DND-41 (cell line): ENCODE data around the gene XYLT1.

Experiments used
- ATAC-seq: fragments of 200-7000 bp; cut with Tn5 transposase; 3 replicates; pipeline ENCODE4 v1.9.1; 2021; ENCODE audit warnings: low read depth; ENCODE audit not compliant: insufficient read depth
- DNase-seq: peaks from one replicate; pipeline ENCODE4 v3.0.0-alpha.2; 2020
- H2AFZ ChIP-seq: 2 replicates; pipeline ENCODE4 v1.6.0; 2012; ENCODE audit warnings: low read depth, low read length
- H3K27ac ChIP-seq: 2 replicates; pipeline ENCODE4 v1.5.1; 2012; ENCODE audit warnings: low read length, inconsistent platforms
- H3K27me3 ChIP-seq: fragments of 200-600 bp; sonication (generic); 2 replicates; pipeline ENCODE4 v1.6.0; 2012; ENCODE audit warnings: low read length, mild to moderate bottlenecking, inconsistent platforms; ENCODE audit not compliant: insufficient read depth, poor library complexity
- H3K36me3 ChIP-seq: 2 replicates; pipeline ENCODE4 v1.5.1; 2012; ENCODE audit warnings: low read length, inconsistent platforms; ENCODE audit not compliant: insufficient read depth
- H3K4me1 ChIP-seq: 2 replicates; pipeline ENCODE4 v1.5.1; 2012; ENCODE audit warnings: mild to moderate bottlenecking, low read length; ENCODE audit not compliant: insufficient read depth
- H3K4me2 ChIP-seq: 2 replicates; pipeline ENCODE4 v1.6.0; 2012; ENCODE audit warnings: mild to moderate bottlenecking, moderate library complexity, low read length, inconsistent platforms; ENCODE audit not compliant: insufficient read depth
- H3K4me3 ChIP-seq, 2 experiments: fragments of 200-600 bp in 1 of 2; shearing (Covaris generic) in 1 of 2; 2 replicates each; pipeline ENCODE4 v1.5.1; 2012 to 2016; ENCODE audit warnings: inconsistent platforms in 2 of 2, low read length in 2 of 2, mild to moderate bottlenecking in 2 of 2, low read depth in 1 of 2, moderate library complexity in 1 of 2
- H3K79me2 ChIP-seq: 2 replicates; pipeline ENCODE4 v1.6.0; 2012; ENCODE audit warnings: low read length, inconsistent platforms; ENCODE audit not compliant: insufficient read depth
- H3K9ac ChIP-seq: 2 replicates; pipeline ENCODE4 v1.6.0; 2012; ENCODE audit warnings: low read depth, mild to moderate bottlenecking, inconsistent platforms, low read length, moderate library complexity
- H3K9me3 ChIP-seq: 2 replicates; pipeline ENCODE4 v1.5.1; 2012; ENCODE audit warnings: low read length, moderate library complexity, mild to moderate bottlenecking, inconsistent platforms; ENCODE audit not compliant: insufficient read depth, severe bottlenecking
- H4K20me1 ChIP-seq: 2 replicates; pipeline ENCODE4 v1.6.0; 2012; ENCODE audit warnings: low read length; ENCODE audit not compliant: insufficient read depth
- EZH2 ChIP-seq: IDR thresholded peaks from 3 replicates; pipeline ENCODE4 v1.6.1; 2012; ENCODE audit warnings: borderline replicate concordance, low read depth, mild to moderate bottlenecking, moderate library complexity, low read length, inconsistent platforms; ENCODE audit not compliant: severe bottlenecking
- TF ChIP-seq, protein P1 (sequence below): IDR thresholded peaks from 2 replicates; pipeline ENCODE4 v1.5.1; 2012; ENCODE audit warnings: borderline replicate concordance, low read length, moderate library complexity, mild to moderate bottlenecking; ENCODE audit not compliant: poor library complexity, severe bottlenecking; ENCODE audit errors: extremely low read depth

Gene XYLT1

DNA sequence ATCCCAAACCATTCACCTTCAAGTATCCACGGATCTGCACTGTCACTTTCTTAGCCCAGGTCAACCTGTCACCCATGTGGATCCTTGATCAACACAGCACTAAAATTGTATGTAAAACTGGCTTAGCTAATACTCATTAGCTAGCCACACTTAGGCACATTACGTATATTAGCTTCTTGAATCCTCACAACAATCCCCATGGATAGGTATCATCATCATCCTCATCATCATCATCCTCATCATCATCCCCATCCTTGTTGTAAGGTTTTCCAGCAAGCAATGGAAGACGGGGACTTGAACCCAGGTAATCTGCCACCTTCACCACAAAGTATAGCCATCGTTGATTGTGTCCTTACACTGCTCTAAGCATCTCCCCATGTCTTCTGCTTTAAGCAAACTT is 184.3 kb downstream of the XYLT1 start:
- no peak for DNase-seq
- H3K4me1 ChIP-seq = no peaks in the 10 kb centered on the region
- H3K27me3 ChIP-seq = no peaks in the 10 kb centered on the region
- H3K4me2 ChIP-seq = no peak overlapping the region
- H3K4me3 ChIP-seq = no peak overlapping the region
- no peaks in the 10 kb centered on the region for H4K20me1 ChIP-seq
- no peak overlapping the region for H3K27ac ChIP-seq
- H3K9ac ChIP-seq = no peak overlapping the region
- H2AFZ ChIP-seq = no peak overlapping the region
- H3K9me3 ChIP-seq = no peaks in the 10 kb centered on the region
- H3K79me2 ChIP-seq = no peaks in the 10 kb centered on the region
- no peak for ATAC-seq
- TF ChIP-seq EZH2 = no peak
- TF ChIP-seq, protein P1, sequence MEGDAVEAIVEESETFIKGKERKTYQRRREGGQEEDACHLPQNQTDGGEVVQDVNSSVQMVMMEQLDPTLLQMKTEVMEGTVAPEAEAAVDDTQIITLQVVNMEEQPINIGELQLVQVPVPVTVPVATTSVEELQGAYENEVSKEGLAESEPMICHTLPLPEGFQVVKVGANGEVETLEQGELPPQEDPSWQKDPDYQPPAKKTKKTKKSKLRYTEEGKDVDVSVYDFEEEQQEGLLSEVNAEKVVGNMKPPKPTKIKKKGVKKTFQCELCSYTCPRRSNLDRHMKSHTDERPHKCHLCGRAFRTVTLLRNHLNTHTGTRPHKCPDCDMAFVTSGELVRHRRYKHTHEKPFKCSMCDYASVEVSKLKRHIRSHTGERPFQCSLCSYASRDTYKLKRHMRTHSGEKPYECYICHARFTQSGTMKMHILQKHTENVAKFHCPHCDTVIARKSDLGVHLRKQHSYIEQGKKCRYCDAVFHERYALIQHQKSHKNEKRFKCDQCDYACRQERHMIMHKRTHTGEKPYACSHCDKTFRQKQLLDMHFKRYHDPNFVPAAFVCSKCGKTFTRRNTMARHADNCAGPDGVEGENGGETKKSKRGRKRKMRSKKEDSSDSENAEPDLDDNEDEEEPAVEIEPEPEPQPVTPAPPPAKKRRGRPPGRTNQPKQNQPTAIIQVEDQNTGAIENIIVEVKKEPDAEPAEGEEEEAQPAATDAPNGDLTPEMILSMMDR = no peak
- H3K36me3 ChIP-seq = no peaks in the 10 kb centered on the region

DNA sequence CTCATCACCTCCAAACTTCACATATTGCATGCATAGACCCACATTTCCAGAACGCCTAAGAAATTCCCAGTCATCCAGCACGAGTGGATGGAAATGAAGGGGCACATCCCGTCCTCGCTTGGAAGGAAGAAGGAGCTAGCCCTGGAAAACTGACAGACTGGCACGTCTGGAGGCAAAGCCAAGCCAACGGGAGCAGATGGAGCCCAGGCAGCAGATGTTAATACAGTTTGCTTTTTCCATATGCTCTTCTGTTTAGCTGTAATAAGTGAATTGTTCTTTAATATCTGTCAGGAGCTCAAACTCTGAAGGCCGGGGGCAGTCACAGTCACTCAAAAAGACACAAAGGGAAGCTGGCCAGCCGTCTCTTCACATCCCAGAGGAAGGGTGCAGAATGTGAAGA is 187.7 kb downstream of the XYLT1 start:
- Histone ChIP-seq H3K4me3 (no peak overlapping the region), H3K9ac (no peak overlapping the region), H4K20me1 (no peaks in the 10 kb centered on the region), H3K9me3 (no peaks in the 10 kb centered on the region), H2AFZ (no peak overlapping the region), H3K27me3 (no peaks in the 10 kb centered on the region), H3K36me3 (no peaks in the 10 kb centered on the region), H3K4me2 (no peak overlapping the region), H3K4me1 (no peaks in the 10 kb centered on the region), H3K27ac (no peak overlapping the region), H3K79me2 (no peaks in the 10 kb centered on the region)
- DNase-seq (no peak), ATAC-seq (no peak)
- TF ChIP-seq, protein P1 = no peak
- no peak for TF ChIP-seq EZH2

DNA sequence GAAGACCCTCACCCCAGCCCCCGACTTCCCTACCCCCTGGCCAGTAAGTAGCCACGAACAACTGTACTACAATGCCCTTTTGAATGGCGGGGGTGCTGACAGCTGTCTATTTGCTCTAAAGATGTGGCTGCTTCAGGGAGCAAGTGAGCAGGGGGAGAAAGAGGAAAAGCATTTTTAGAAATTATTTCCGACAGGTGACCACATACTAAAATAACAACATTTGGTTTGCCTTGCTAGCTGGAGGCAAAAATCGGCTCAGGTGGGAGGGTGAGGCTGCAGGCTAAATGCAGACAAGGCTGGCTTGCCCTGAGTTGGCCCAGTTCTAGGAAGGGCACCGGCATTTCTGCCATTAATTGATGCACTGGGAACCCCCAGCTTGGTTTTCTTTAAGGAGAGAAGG is 188.5 kb downstream of the XYLT1 start:
- Histone ChIP-seq H3K9me3 (no peaks in the 10 kb centered on the region), H3K4me1 (no peaks in the 10 kb centered on the region), H3K79me2 (no peaks in the 10 kb centered on the region), H3K9ac (no peak overlapping the region), H3K27me3 (no peaks in the 10 kb centered on the region), H4K20me1 (no peaks in the 10 kb centered on the region), H2AFZ (no peak overlapping the region), H3K4me2 (no peak overlapping the region), H3K27ac (no peak overlapping the region), H3K36me3 (no peaks in the 10 kb centered on the region), H3K4me3 (no peak overlapping the region)
- no peak for ATAC-seq
- DNase-seq = no peak
- TF ChIP-seq, protein P1 = no peak
- no peak for TF ChIP-seq EZH2

DNA sequence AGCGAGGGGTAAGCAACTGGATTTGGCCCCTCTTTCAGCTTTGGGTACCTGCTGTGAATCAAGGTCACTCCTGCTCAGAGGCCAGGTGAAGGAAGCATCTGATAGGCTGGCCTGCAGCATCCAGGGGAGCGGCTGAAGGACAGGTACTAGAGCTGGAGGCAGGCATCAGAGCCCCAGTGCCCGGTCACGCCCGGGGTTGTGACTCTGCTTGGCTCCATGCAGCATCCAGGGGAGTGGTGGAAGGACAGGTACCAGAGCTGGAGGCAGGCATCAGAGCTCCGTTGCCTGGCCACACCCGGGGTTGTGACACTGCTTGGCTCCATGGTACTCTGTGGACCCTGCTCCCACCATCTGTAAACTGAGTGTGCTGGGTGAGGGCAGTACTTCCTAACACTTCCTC is 189.7 kb downstream of the XYLT1 start:
- no peak overlapping the region for H3K27ac ChIP-seq
- H3K4me2 ChIP-seq = no peak overlapping the region
- no peaks in the 10 kb centered on the region for H3K4me1 ChIP-seq

More for the DNA sequence above, 189.7 kb downstream of the XYLT1 start:
- H2AFZ ChIP-seq = no peak overlapping the region
- no peak overlapping the region for H3K9ac ChIP-seq
- H3K79me2 ChIP-seq = no peaks in the 10 kb centered on the region
- no peaks in the 10 kb centered on the region for H3K27me3 ChIP-seq
- no peaks in the 10 kb centered on the region for H3K9me3 ChIP-seq
- no peak overlapping the region for H3K4me3 ChIP-seq
- DNase-seq (no peak), ATAC-seq (no peak)
- H4K20me1 ChIP-seq = no peaks in the 10 kb centered on the region
- TF ChIP-seq EZH2 = no peak
- H3K36me3 ChIP-seq = no peaks in the 10 kb centered on the region
